GM19468 (cell line): ENCODE measurements around the gene SSTR5.

Experiments used
- ATAC-seq: cut with Tn5 transposase; IDR thresholded peaks from one replicate; pipeline ENCODE4 v1.9.1; 2021; ENCODE audit warnings: mild to moderate bottlenecking, moderate library complexity, moderate number of reproducible peaks; ENCODE audit not compliant: unreplicated experiment; ENCODE audit errors: extremely low read depth

Gene SSTR5

DNA sequence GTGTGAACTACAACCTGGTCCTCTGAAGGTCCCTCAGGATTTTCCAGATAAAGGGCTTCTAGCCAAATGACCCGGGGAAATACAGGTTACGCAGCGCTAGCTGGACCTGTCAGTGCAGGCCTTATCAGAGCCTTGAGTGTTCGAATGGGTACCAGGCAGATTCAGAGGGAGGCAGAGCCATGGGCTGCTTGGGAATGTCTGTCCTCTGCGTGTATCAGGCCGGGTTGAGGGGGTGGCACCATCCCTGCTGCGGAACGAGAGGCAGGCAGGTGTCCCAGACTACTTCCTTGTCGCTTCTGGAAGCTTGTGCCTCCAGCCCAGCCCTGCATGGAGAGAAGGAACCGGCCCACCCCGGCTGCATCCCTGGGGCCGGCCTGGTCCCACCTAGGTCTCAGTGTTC, 33.6 kb upstream of the SSTR5 start:
- ATAC-seq = no peak

DNA sequence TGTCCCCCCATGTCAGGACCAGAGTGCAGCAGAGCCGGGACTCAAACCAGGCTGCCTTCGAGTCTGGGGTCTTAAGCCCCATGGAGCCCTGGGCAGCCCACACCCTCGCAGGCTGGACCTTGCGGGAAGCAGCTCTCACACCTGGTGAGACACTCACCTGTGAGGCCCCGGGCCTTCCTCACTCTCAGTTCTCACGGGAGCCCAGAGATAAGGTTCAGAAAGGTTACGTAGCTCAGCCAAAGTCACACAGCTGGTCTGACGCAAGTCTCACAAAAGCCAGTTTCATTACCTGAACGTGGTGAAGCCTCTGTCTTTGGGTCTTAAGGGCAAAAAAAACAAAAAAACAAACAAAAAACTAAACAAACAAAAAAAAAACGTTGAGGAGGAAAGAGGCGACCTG, 32.8 kb upstream of the SSTR5 start:
- no peak for ATAC-seq

DNA sequence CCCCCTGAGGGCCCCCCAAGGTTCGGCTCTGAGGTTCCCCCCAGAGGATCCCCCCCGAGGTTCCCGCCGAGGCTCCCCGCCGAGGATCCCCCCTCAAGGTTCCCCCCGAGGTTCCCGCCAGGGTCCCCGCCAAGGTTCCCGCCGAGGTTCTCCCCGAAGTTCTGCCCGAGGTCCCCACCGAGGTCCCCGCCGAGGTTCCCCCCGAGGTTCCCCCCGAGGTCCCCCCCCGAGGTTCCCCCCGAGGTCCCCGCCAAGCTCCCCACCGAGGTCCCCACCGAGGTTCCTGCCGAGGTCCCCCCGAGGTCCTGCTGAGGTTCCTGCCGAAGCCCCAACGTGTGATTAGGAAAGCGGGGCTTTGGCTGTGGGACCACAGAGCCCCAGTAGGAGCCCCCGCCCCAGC, 32.2 kb upstream of the SSTR5 start:
- no peak for ATAC-seq

DNA sequence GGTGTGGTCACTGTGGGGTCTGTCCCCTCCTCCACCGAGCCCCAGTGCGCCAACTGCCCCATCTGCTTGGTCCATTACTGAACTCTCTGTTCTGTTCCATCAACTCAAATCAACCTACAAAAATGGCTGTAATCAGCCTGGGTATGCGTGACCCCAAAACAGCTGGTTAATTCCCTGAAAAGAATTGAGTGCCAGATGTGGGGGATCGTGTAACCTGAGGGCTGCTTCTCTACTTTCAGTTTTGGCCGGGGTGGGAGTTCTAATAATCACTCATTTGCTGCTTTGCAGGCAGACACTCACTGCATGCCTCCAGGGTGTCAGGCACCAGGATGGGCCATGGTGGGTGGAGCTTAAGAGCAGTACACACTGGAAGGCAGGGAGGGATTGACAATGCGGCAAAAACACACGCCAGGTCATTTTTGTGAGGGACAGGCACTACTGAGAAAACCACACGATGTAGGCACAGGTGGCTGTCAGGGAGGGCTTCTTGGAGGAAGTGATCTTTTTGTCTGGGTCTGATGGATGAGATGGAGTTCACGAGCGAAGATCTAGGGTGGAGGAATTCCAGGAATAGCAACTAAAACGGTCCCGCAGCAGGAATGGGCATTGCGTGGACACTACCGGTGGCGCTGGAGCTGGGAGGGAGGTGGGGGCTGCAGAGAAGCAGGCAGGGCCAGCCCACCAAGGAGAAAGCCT, 30.4 kb upstream of the SSTR5 start:
- ATAC-seq = no peak

DNA sequence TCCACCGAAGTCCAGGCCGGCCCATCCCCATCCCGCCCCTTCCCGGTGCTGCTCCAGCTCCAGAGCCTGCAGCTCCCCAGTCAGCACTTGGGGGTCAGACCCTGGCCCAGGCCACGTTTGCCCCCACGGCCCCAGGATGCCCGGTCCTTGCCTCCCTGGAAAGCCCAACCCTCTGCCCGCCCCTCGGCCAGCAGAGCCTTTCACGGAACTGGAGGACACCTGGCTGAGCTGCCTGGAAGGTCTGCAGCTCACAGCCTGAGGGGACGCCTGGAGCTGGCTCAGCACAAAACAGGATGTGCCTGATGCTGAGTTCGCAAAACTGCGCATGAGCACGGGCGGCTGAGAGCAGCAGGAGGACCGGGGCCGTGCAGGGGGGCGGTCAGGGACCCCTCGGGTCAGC, 29.7 kb upstream of the SSTR5 start:
- no peak for ATAC-seq

DNA sequence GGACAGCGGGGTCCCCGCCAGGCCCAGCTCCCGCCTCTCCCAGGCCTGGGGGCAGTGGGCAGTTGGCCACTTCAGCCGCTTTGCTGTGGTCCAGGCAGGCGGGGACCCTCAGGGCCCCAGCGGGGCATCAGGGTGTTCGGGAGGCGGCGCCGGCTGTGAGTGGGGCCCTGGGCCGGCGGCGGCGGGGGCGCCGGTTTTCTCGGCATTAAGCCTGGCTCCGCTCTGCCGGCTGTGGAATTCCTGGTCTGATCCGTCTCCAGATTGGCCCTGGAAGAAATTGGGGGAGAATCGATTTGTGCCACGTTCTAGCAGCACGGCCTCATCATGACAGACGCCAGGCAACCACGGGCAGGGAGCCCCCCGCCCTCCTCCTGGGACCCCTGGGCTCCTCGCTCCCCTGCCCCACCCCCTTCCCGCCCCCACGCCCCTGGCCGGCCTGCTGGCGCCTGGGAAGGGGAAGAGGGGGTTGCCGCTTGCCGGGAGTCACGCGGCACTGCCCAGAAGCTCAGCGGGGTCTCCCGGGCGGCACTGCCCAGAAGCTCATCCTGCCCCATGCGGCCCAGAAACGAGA, 28.6 kb upstream of the SSTR5 start:
- no peak for ATAC-seq

DNA sequence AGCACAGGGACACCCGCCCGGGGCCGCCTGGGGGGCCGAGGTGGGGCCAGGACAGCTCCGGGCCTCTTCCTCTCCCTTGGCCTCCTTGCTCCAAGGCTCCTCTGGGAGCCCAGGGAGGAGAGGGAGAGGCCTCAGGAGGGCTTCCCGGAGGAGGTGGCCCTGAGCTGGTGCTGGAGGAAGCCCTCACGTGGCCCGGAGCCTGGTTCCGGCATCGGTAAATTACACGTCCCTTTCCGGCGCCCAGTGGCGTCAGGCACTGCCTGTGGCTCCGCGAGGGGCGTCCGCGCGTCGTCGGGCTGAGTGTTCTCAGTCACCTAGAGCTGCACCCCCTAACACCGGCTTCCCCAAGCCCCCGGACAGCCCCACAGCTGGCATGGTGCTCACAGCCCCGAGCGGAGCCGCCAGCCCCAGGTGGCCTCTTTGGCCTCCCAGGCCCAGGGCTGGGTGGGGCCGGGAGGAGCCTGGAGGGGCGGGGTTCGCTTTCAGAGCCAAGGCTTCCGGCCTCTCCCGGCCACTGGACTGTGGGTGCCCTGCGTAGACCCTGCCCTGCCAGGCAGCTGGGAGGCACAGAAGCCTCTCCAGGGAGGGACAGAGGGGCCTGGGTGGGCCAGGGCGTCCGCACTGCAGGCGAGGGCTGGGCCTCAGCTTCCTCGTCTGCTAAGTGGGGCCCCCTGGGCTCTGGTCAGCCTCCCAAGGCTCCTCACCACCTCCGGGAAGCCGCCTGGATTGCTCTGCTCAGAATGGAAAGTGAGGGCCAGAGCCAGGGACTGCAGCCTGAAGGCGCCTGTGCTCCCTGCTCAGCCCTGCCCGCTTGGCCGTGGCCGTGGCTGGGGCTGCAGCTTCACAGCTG, 27.9 kb upstream of the SSTR5 start:
- ATAC-seq = no peak

DNA sequence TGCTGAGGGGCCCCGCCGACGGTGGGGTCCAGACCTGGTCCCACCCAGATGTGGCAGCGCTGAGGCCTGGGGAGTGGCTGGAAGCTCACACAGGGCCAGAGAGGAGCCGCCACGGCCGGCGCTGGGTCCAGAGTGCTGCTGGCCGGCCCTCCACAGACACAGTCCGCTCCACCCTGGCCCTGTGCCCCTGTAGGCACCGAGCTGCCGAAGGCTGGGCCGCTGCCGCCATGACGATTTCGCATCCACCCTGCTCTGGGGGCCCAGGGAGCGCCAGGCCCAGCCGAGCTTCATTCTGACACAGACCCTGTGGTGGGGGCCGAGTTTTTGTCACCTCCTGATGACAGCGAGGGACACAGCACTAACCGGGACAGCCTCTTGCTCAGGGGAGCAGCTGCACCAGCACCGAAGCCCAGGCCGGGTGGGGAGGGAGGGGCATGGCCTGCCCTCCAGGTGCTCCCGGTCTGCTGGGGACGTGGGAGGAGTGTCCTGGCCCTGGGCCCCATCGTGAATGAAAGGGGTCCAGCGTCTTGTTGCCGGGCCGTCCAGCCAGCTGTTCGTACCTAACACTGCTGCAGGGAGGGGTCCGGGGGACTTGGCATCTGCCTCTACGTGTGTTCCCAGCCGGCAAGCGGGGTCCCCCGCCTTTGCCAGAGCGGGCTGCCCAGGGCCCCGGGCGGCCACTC, 27.1 kb upstream of the SSTR5 start:
- no peak for ATAC-seq

DNA sequence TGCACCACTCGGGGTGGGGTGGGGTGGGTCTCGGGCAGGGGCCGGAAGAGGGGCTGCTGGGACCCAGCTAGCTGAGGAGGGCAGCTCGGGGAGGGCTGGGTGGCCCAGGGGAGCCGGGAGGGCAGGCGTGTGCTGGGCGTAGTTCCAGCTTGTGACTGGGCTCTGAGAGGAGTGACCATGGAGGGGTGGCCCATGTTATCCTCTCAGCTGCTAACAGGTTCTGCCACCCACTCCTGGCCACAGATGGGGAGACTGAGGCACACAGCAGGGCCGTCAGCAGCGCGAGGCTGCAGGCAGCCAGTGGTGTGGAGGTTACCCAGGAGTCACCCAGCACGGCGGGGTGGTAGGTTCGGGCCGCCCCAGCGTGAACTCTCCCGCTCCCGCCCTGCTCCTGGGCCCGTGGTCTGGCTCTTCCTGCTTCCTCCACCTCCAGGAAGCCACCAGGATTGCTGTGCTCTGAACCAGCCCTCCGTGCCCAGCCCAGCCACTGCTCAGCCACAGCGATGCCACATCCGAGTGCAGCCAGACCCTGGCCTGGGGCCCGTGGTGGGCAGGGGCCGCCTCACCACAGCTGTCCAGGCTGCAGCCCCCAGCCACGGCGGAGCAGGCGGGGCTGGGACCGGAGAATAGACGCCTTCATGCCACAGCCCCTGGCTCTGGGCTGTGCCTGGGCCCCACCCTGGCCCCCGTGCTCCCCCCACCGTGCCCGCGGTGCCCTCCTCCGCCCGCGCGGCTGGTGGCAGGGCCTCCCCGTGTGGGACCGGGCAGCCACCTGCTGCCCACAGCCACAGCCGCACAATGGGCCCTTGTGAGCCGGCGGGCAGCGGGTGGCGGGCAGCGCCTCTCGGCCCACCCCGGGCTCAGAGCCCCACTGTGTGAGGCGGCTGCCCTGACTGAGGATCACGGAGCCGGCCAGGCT, 26.3 kb upstream of the SSTR5 start:
- no peak for ATAC-seq

DNA sequence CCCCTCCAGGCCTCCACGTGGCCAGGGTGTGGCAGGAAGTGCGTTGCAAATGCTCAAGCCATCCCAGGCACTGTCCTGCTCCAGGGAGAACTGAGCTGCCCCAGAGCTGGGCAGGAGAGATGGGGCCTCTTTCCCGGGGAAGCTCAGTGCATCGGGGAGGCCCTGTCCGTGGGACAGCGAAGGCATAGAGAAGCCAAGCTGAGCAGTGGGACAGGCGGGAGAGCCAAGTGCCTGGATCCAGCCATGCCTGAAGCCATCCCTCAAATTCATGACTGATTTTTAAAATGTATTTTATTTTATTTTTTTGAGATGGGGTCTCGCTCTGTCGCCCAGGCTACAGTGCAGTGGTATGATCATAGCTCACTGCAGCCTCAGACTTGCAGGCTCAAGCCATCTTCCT, 25.4 kb upstream of the SSTR5 start:
- ATAC-seq = no peak

DNA sequence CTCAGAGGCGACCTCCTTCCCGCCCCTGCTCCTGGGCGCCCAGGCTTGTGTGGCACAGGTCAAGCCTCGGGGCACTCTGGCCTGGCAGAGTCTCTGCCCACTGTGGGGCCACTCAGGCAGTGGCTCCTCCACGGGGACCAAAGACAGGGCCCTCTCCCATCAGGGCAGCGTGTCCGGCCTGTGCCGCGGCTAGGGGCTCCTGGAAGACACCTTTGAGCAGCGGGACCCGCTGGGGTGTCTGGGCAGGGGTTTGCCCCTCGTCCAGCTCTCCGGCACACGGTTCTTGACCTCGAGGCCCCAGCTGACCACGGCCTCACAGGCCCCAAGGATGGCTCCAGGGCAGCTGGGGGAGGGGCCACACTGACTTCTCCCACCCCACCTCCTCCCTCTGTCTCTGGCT, 24.7 kb upstream of the SSTR5 start:
- ATAC-seq = no peak

DNA sequence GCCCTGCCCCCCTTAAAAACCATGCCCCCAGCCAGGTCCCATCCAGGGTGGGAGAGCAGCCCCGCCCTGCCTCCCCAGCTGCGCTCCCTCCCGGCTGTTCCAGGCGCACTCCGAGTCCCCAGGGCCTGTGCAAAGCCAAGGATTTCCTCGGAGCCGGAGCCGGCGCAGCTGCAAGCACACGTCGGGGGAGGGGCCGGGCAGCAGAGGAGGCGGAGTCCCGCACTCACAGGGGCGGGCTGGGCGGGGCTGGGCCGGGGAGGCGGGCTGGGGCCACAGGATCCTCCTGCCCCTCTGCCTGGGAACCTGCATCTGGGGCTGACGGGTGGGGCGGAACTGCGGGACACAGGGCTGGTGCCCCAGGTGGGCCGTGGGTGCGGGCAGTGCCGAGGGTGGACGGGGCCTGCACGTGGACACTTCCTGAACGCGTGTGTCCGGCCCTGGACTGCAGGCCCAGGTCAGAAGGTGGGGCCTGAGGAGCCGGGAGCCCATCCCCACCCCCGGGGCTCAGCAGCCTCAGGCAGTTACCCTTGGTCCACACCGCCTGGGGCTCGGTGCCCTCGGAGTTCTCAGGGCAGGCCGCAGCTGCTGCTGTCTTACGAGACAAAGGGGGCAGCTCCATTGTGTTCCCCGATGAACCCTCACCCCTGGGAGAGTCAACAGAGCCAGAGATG, 24.0 kb upstream of the SSTR5 start:
- no peak for ATAC-seq

DNA sequence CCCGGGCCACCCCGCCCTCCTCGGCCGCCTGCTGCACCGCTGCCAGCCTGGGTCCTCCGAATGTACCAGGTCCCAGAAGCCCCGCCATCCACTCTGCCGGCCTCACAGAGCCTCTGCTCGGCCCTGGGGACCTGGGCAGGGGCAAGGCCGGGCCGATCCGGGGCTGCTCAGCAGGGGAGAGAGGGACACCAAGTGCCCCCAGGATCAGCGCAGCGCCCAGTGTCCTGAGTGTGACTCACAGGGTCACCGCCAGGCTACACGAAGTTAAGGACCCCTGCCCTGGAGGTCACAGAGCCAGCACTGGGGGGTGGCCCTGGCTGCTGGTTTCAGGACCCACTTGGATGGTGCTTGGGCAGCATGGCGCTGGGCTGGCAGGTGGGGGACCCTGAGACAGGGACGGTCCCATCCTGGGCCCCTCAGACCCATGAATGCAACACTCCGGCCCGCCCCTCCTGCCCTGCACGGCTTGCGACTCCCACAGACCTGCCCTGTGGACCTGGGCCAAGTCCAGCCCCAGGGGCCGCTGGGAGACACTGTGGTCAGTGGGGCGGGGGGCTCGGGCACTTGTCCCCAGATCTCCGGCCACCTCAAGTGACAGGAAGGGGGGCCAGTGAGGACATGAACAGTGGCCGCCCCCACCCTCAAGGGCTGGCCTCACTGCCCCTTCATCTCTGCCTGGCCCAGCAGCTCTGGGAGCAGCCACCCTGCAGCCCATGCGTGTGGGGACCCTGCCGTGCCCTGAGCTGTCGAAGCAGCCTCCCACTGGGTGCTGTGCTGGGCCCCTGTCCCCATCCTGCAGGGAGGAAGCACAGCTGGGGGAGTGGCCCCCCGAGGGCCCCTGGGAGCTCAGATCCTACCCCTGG, 23.2 kb upstream of the SSTR5 start:
- ATAC-seq = no peak

DNA sequence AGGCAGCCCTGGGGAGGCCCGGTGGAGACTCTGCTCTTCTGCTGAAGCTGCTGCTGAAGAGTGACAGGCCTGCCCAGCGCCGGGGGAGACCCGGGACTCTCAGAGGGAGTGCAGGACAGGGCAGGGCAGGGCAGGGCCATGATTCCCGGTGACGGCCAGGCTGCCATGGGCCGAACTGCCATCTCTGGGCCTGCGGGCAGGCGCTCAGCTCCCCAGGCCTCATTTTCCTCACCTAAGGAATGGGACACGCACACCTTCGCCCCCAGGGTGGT, 22.6 kb upstream of the SSTR5 start:
- ATAC-seq = no peak

DNA sequence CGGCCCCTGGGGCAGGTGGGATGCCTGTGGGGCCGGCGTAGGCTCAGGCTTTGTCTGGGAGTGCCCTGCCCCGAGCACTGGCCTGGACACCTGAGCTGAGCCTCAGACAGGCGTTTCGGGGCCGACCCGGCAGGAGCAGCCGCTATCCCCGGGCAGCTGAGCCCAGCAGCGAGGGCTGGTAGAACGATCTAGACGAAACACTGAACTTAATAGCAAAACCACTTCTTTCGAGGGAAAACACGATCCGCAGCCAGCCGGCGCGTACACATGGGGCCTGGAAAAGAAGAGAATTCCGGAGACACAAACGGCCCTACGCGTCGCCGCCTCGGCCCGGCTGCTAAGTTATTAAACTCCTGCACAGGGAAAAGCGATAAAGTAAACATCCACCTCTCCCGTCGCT, 22.0 kb upstream of the SSTR5 start:
- no peak for ATAC-seq

DNA sequence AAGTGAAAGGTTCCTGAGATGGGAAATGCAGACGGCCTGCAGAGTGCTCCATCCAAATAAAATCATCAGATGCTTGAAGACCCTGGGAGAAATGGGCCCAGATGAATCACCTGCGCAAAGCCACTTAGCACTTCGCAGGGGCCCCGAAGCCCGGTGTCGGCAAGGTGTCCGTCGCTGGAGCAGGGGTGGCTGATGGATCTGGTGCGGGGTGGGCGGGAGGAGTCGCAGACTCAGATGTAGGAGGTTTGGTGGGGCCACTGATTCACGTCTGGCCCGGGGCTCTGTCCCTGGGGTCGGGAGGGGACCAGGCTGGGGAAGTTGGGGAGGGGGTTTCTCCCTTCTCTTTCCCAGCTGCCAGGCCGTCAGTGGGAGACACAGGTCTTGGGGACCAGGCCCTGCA, 21.6 kb upstream of the SSTR5 start:
- ATAC-seq = no peak

DNA sequence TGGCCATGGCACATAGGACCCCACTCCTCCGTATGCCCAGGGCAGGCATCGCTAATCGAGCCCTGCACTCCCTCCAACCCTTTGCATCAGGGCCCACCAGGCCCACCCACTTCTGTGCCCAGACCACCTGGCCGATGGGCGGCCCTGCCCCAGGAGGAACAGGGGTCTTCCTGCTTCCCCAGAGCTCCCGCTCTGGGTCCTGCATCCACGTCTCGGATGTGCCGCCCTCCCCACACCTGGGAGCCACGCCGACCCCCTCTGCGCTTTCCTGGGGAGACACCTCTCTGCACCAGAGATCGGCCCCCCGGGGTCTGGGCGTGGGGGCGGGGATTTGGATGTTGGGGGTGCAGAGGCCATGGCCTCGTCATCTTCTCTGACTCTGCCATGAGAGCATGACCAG, 21.1 kb upstream of the SSTR5 start:
- ATAC-seq = no peak

DNA sequence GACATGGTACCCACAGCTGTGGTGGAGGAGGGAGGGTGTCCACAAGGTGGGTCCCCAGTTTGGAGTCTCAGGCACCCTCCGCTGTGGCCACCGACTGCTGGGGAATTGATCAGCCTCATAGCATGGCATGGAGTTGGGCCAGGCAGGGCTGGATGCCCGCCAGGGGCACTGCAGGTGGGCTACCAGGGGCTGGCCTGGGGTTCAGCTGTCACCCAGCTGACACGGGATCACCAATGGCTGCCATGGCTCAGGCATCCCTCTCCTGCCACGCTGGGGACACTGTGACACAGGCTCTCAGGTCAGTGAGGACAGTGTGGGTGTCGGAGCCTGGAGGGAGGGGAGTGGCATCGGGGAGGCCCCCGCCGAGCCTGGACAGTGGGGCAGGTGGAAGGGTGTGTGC, 19.8 kb upstream of the SSTR5 start:
- no peak for ATAC-seq

DNA sequence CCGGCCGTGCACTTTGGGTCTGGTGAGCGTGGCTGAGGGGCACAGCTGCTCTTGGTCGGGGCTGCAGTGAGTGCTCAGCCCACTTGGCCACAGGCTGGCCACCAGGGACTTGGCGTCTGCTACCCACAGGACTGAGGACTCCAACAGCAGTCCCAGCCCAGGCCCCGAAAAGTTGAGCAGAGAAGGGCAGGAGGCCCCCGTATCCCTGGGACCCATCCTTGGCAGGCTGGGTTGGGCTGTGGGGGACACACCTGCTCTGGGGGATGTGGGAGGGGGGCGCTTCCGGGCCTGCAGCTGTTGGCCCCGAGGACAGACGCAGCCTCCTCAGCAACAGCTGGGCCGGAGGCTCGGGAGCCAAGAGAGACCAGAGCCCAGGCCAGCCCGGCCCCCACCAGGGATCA, 19.4 kb upstream of the SSTR5 start:
- ATAC-seq = no peak
